Anterior cingulate cortex (tissue), 58 donors: Measurements from ENCODE around the gene ZNF385B.

Experiments
- DNase-seq, 58 donors: peaks; one replicate each; lab custom pipeline; 2025; lab: John Stamatoyannopoulos, UW

ZNF385B gene

GRCh38 chr2:179857236-179857635 lies 4.2 kb downstream of the ZNF385B start:
- no peak for DNase-seq

- DNase-seq, result no peak
Observed at GRCh38 chr2:179856205-179856604, 5.2 kb downstream of the ZNF385B start.

- no peak for DNase-seq
Observed at GRCh38 chr2:179855673-179856072, 5.7 kb downstream of the ZNF385B start.

GRCh38 chr2:179854891-179855290 lies 6.5 kb downstream of the ZNF385B start:
- no peak for DNase-seq

GRCh38 chr2:179853108-179853507 lies 8.3 kb downstream of the ZNF385B start:
- DNase-seq, result no peak

GRCh38 chr2:179850188-179850587 lies 11.2 kb downstream of the ZNF385B start:
- no peak for DNase-seq

- no peak for DNase-seq
Observed at GRCh38 chr2:179849719-179850118, 11.7 kb downstream of the ZNF385B start.

GRCh38 chr2:179843541-179843940 lies 17.9 kb downstream of the ZNF385B start:
- no peak for DNase-seq

- no peak for DNase-seq
Observed at GRCh38 chr2:179842498-179843153, 18.8 kb downstream of the ZNF385B start.

- no peak for DNase-seq
Observed at GRCh38 chr2:179840840-179841239, 20.6 kb downstream of the ZNF385B start.

- DNase-seq, result no peak
Observed at GRCh38 chr2:179837408-179837807, 24.0 kb downstream of the ZNF385B start.

GRCh38 chr2:179830043-179830787 lies 31.2 kb downstream of the ZNF385B start:
- no peak for DNase-seq

GRCh38 chr2:179826297-179826696 lies 35.1 kb downstream of the ZNF385B start:
- no peak for DNase-seq

- no peak for DNase-seq
Observed at GRCh38 chr2:179825494-179825893, 35.9 kb downstream of the ZNF385B start.

GRCh38 chr2:179824961-179825360 lies 36.5 kb downstream of the ZNF385B start:
- DNase-seq, result no peak

- DNase-seq, result no peak
Observed at GRCh38 chr2:179822540-179822939, 38.9 kb downstream of the ZNF385B start.

- no peak for DNase-seq
Observed at GRCh38 chr2:179818546-179818945, 42.9 kb downstream of the ZNF385B start.

GRCh38 chr2:179817181-179817841 lies 44.1 kb downstream of the ZNF385B start:
- no peak for DNase-seq

GRCh38 chr2:179814050-179814449 lies 47.4 kb downstream of the ZNF385B start:
- no peak for DNase-seq

GRCh38 chr2:179812501-179812900 lies 48.9 kb downstream of the ZNF385B start:
- DNase-seq, result no peak

GRCh38 chr2:179811042-179811441 lies 50.4 kb downstream of the ZNF385B start:
- DNase-seq, result no peak

GRCh38 chr2:179809606-179810005 lies 51.8 kb downstream of the ZNF385B start:
- DNase-seq, result no peak
